Measurements from ENCODE around the gene PRDM16. TPM values are rescaled to one million over a fixed set of nuclear protein-coding genes. Genes with fewer than 3 reads are reported as not detected.

The PRDM16 gene
- polyA plus RNA-seq, 2 of the 4 experiments (the other 2 are of a cell fraction) = 0.03 to 0.35 TPM

DNA sequence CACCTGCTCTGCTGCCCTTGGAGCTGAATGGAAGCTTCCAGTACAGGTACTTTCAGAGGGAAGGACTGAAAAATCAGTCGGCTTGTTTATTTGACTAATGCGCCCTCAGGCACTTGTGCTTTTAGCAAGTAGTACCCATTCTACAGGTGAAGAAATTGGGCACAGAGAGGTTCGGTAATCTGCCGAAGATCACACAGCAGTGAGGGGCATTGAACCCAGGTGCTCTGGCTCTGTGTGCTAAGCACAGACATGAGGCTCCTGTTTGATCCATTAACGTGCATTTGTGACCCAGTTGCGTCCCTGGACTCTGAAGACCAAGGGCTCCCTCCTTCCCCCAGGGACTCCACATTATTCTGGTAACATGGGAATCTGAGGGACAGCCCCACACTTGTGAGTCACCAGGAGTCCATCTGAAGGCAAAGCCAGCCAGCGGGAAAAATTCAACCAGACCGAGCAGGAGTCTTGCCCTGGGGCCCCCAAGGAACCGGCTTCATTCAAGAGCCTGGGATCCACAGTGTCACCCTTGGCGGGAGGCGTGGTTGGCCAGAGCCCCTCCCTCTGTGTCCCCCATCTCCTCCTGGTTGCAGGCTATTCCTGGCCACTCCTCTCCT is 193.1 kb downstream of the PRDM16 start:
- FAIRE-seq (no peak), DNase-seq (ENCODE audit: low read depth in 1 of 2, low spot score in 1 of 2) (no peak), ATAC-seq (0 out of 6 replicates have a peak, but pooled peaks of 1 of the 2 experiments have one; percentile 20)
- Histone ChIP-seq H3K4me2 (no peak overlapping the region), H3K4me3 (no peak overlapping the region), H3K9me3 (no peaks in the 10 kb centered on the region), H3K4me1 (no peaks in the 10 kb centered on the region), H3K27ac (no peak overlapping the region)
- no peak for TF ChIP-seq SREBF2 (IDR thresholded peaks at IDR 0.05)
- ChIA-PET POLR2A (no interaction called here), CTCF (no interaction called here)
- WGBS (ENCODE audit: missing lambda C conversion rate) = 8% methylated on average over 5 of the region's 11 CpGs

DNA sequence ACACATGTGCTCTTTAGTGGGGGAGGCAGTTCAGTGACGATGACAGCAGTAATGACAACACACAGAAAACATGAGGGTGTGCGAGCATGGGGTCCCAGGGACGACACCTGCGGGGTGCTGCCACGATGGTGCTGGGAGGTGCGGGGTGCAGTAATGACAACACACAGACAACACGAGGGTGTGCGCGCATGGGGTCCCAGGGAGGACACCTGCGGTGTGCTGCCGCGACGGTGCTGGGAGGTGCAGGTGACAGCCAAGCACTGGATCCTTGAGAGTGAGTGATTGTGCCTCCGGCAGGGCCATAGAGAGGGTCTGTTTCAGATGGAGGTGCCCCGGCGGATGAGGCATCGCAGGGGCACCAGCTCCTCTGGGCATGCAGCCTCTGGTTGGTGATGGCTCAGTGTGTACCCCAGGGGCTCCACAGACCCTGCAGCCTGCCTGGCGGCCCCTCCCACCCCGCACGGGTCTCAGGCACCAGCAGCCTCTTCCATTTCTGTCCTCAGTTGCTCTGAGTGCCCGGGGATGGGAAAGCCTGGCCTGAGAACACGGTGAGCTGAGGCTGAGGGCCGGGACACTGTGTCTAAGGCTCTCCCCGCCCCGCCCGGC is 193.8 kb downstream of the PRDM16 start:
- no peak for FAIRE-seq
- Histone ChIP-seq H3K27ac (no peak overlapping the region), H3K4me3 (no peak overlapping the region), H3K9me3 (no peaks in the 10 kb centered on the region), H3K4me2 (no peak overlapping the region), H3K4me1 (no peaks in the 10 kb centered on the region)
- TF ChIP-seq RARB (CRISPR knock-in tag; IDR thresholded peaks at IDR 0.05) (no peak), CHD4 (IDR thresholded peaks at IDR 0.05; ENCODE audit: borderline replicate concordance) (no peak), EHF (CRISPR knock-in tag; IDR thresholded peaks at IDR 0.05) (no peak)
- TF ChIP-seq, protein P1, sequence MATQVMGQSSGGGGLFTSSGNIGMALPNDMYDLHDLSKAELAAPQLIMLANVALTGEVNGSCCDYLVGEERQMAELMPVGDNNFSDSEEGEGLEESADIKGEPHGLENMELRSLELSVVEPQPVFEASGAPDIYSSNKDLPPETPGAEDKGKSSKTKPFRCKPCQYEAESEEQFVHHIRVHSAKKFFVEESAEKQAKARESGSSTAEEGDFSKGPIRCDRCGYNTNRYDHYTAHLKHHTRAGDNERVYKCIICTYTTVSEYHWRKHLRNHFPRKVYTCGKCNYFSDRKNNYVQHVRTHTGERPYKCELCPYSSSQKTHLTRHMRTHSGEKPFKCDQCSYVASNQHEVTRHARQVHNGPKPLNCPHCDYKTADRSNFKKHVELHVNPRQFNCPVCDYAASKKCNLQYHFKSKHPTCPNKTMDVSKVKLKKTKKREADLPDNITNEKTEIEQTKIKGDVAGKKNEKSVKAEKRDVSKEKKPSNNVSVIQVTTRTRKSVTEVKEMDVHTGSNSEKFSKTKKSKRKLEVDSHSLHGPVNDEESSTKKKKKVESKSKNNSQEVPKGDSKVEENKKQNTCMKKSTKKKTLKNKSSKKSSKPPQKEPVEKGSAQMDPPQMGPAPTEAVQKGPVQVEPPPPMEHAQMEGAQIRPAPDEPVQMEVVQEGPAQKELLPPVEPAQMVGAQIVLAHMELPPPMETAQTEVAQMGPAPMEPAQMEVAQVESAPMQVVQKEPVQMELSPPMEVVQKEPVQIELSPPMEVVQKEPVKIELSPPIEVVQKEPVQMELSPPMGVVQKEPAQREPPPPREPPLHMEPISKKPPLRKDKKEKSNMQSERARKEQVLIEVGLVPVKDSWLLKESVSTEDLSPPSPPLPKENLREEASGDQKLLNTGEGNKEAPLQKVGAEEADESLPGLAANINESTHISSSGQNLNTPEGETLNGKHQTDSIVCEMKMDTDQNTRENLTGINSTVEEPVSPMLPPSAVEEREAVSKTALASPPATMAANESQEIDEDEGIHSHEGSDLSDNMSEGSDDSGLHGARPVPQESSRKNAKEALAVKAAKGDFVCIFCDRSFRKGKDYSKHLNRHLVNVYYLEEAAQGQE (IDR thresholded peaks at IDR 0.05) = no peak
- ChIA-PET CTCF (no interaction called here), POLR2A (no interaction called here)
- no peak for DNase-seq (ENCODE audit: low read depth in 1 of 2, low spot score in 1 of 2)
- no peak for ATAC-seq
- 79% methylated on average over 13 of the region's 26 CpGs for WGBS (ENCODE audit: missing lambda C conversion rate)

DNA sequence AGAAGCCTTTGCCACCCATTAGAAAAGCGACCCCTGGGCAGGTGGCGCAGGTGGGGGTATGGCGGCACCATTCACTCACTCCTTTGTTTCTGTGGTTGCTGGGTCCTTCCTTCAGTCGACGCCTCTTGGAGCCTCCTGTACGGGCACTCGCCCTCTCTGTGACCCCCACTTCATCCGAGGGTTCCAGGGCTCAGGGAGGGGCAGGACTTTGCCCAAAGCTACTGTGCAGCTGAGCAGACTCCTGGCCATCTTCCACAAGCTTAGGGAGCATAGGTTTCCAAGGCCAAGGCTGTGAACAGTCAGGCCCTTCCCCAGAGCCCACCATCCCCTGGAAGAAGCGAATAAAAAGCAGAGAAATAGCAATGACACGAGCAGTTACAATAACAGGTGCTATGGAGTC is 194.8 kb downstream of the PRDM16 start:
- Histone ChIP-seq H3K27ac (no peak overlapping the region), H3K4me2 (no peak overlapping the region), H3K4me1 (no peaks in the 10 kb centered on the region), H3K9me3 (no peaks in the 10 kb centered on the region), H3K4me3 (no peak overlapping the region)
- DNase-seq (ENCODE audit: low read depth in 1 of 2, low spot score in 1 of 2) (no peak), FAIRE-seq (no peak), ATAC-seq (no peak)
- no peak for TF ChIP-seq MAX (IDR thresholded peaks at IDR 0.05)
- TF ChIP-seq, protein P2, sequence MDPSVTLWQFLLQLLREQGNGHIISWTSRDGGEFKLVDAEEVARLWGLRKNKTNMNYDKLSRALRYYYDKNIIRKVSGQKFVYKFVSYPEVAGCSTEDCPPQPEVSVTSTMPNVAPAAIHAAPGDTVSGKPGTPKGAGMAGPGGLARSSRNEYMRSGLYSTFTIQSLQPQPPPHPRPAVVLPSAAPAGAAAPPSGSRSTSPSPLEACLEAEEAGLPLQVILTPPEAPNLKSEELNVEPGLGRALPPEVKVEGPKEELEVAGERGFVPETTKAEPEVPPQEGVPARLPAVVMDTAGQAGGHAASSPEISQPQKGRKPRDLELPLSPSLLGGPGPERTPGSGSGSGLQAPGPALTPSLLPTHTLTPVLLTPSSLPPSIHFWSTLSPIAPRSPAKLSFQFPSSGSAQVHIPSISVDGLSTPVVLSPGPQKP (IDR thresholded peaks at IDR 0.05; ENCODE audit: low read depth, low read length) = no peak
- TF ChIP-seq HOXB5 (CRISPR knock-in tag; IDR thresholded peaks at IDR 0.05) = no peak
- TF ChIP-seq, protein P1 (IDR thresholded peaks at IDR 0.05) = no peak
- no peak for TF ChIP-seq POLR2AphosphoS2 (conservative IDR thresholded peaks at IDR 0.05; ENCODE audit: low read length)
- no peak for TF ChIP-seq POLR2A (IDR thresholded peaks at IDR 0.05; ENCODE audit: low read length)
- TF ChIP-seq, protein P3, sequence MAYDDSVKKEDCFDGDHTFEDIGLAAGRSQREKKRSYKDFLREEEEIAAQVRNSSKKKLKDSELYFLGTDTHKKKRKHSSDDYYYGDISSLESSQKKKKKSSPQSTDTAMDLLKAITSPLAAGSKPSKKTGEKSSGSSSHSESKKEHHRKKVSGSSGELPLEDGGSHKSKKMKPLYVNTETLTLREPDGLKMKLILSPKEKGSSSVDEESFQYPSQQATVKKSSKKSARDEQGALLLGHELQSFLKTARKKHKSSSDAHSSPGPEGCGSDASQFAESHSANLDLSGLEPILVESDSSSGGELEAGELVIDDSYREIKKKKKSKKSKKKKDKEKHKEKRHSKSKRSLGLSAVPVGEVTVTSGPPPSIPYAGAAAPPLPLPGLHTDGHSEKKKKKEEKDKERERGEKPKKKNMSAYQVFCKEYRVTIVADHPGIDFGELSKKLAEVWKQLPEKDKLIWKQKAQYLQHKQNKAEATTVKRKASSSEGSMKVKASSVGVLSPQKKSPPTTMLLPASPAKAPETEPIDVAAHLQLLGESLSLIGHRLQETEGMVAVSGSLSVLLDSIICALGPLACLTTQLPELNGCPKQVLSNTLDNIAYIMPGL (CRISPR knock-in tag; IDR thresholded peaks at IDR 0.05; ENCODE audit: borderline replicate concordance) = no peak
- POLR2A ChIA-PET = no interaction called here
- CTCF ChIA-PET = no interaction called here
- WGBS (ENCODE audit: missing lambda C conversion rate) = 23% methylated on average over 9 of the region's 10 CpGs

Measured in A549 (cell line).